GM19395 (cell line): Measurements from ENCODE around the gene ARL8A.

ENCODE experiments used
- ATAC-seq: cut with Tn5 transposase; IDR thresholded peaks from one replicate; pipeline ENCODE4 v1.9.1; 2021; ENCODE audit warnings: mild to moderate bottlenecking, moderate library complexity; ENCODE audit not compliant: unreplicated experiment

The ARL8A gene

DNA sequence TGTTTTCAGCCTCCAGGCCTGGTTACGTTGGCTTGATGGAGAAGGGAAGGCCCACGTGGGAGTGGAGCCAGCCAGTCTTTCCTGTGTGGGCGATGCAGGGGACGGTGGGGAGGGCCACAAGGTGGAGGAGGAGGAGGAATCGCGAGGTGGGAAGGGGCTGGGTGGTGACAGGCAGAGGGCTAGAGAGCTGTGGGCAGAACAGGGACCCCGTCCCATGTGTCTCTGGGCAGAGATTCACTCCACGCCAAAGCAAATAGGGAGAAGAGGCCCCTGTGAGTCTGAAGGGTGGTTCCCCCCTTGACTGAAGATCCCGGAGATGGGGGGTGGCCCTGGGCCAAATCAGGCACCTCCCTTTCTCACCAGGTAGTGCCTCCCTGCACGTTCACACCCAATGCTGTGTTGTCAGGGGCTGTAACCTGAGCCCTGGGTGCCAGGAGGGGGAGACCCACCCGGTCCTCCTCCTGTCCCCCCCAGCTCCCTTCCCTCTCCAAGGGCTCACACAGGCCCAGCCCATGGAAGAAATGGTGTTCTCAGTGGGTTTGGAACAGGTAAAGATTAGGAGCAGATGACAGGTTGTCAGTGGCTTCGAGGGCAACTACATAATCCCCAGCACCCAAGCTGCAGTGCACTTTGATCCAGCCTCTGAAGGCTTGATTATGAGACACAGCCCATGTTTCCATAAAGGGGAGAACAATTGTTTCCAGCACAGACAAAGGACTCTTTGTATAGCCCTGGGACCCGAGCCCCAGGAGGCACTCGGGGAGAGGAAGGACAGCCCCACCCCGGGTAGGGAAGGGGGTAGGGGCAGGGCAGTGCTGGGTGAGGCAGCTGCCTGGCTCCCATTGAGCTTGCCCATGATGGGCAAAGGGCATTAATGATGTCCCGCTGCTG lies 59.5 kb downstream of the ARL8A start:
- ATAC-seq, result no peak
